Neural progenitor cell (in vitro differentiated cells): Measurements from ENCODE around the gene IQCC.

ENCODE experiments used
- EZH2 ChIP-seq: fragments of 200-600 bp; sonication (generic); IDR thresholded peaks from 2 replicates; pipeline ENCODE4 v1.6.1; 2017; ENCODE audit warnings: antibody characterized with exemption, mild to moderate bottlenecking, moderate library complexity
- EZH2phosphoT487 ChIP-seq: fragments of 200-600 bp; sonication (generic); IDR thresholded peaks from 2 replicates; pipeline ENCODE4 v1.6.1; 2017; ENCODE audit warnings: antibody characterized with exemption
- TF ChIP-seq, protein P1 (sequence below): fragments of 200-600 bp; sonication (generic); IDR thresholded peaks from 2 replicates; pipeline ENCODE4 v1.5.1; 2017; ENCODE audit warnings: antibody characterized with exemption, mild to moderate bottlenecking

DNA sequence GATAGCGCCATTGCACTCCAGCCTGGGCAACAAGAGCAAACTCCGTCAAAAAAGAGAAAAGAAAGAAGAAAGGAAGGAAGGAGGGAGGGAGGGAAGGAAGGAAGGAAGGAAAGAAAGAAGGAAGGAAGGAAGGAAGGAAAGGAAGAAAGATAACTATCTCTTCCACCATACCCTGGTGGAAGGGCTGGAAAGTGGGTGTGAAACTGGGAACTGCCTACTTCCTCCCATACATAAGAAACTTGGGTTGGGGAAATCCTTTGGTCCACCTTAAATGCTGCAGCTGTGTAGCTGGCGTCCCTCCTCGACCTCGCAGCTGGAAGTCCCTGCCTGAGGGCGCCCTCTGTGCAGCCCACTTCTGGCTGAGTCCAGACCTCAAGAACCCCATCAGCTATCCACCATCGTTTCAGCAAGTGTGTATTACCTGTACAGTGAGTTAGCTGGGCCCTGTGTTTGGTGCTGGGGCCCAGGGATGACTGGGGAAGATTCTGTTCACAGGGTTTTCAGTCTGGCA is 36.9 kb downstream of the IQCC start:
- TF ChIP-seq, protein P1, sequence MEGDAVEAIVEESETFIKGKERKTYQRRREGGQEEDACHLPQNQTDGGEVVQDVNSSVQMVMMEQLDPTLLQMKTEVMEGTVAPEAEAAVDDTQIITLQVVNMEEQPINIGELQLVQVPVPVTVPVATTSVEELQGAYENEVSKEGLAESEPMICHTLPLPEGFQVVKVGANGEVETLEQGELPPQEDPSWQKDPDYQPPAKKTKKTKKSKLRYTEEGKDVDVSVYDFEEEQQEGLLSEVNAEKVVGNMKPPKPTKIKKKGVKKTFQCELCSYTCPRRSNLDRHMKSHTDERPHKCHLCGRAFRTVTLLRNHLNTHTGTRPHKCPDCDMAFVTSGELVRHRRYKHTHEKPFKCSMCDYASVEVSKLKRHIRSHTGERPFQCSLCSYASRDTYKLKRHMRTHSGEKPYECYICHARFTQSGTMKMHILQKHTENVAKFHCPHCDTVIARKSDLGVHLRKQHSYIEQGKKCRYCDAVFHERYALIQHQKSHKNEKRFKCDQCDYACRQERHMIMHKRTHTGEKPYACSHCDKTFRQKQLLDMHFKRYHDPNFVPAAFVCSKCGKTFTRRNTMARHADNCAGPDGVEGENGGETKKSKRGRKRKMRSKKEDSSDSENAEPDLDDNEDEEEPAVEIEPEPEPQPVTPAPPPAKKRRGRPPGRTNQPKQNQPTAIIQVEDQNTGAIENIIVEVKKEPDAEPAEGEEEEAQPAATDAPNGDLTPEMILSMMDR: no peak
- TF ChIP-seq EZH2: no peak
- TF ChIP-seq EZH2phosphoT487: no peak
